Brain microvascular endothelial cell (primary cell): Measurements from ENCODE around the gene PRSS1.
"Not testable (repeated sequence)": the region's sequence is repeated elsewhere in the genome, so short reads cannot be mapped to it uniquely, and the experiment has no call there.

Experiments used
- DNase-seq: peaks from one replicate; pipeline ENCODE4 v3.0.0-alpha.2; 2020
- H3K27ac ChIP-seq: fragments of 250-450 bp; sonication (Bioruptor Pico); 2 replicates; pipeline ENCODE4 v1.5.1; 2020; ENCODE audit warnings: mild to moderate bottlenecking, moderate library complexity
- H3K27me3 ChIP-seq: fragments of 250-450 bp; sonication (Bioruptor Pico); replicated peaks from 2 replicates; pipeline ENCODE4 v1.5.1; 2020; ENCODE audit warnings: mild to moderate bottlenecking
- H3K36me3 ChIP-seq: fragments of 250-450 bp; sonication (Bioruptor Pico); replicated peaks from 2 replicates; pipeline ENCODE4 v1.5.1; 2020; ENCODE audit warnings: mild to moderate bottlenecking
- H3K4me3 ChIP-seq: 2 replicates; pipeline ENCODE4 v1.5.1; 2011; ENCODE audit warnings: low read depth, mild to moderate bottlenecking, control low read depth, low read length, moderate library complexity
- in situ Hi-C: cut with HindIII; loops from 2 replicates; pipeline ENCODE4 v1.10.0; 2017; ENCODE audit warnings: low sequenced_read_pairs, low pct_ligation_motif_present
- TF ChIP-seq, protein P1 (sequence below): IDR thresholded peaks from 2 replicates; pipeline ENCODE4 v1.5.1; 2011; ENCODE audit warnings: low read depth, mild to moderate bottlenecking, moderate library complexity, low read length, control low read depth, inconsistent platforms; ENCODE audit errors: missing control alignments

PRSS1 gene

DNA sequence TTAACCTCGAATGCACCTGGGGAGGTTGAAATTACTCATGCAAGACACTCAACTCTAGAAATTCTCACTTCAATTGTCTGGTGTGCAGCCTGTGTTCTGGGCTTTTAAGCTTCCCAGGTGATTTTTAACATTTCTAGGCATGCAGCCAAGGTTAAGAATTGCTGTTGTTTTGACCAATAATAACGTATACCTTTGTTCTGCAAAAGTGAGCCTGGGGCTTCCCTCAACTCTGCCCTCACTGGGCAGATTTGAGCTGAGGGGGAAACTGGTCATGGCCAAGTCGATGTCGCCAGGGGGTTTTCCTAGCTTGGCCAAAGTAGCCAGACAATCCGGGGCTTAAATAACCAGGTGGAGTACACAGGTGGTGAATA lies 22.1 kb downstream of the PRSS1 start:
- in situ Hi-C loops: no loop called here
- no peak overlapping the region for H3K4me3 ChIP-seq
- no peak for DNase-seq
- TF ChIP-seq, protein P1, sequence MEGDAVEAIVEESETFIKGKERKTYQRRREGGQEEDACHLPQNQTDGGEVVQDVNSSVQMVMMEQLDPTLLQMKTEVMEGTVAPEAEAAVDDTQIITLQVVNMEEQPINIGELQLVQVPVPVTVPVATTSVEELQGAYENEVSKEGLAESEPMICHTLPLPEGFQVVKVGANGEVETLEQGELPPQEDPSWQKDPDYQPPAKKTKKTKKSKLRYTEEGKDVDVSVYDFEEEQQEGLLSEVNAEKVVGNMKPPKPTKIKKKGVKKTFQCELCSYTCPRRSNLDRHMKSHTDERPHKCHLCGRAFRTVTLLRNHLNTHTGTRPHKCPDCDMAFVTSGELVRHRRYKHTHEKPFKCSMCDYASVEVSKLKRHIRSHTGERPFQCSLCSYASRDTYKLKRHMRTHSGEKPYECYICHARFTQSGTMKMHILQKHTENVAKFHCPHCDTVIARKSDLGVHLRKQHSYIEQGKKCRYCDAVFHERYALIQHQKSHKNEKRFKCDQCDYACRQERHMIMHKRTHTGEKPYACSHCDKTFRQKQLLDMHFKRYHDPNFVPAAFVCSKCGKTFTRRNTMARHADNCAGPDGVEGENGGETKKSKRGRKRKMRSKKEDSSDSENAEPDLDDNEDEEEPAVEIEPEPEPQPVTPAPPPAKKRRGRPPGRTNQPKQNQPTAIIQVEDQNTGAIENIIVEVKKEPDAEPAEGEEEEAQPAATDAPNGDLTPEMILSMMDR: no peak
- no peaks in the 10 kb centered on the region for H3K36me3 ChIP-seq
- H3K27ac ChIP-seq: no peak overlapping the region
- peaks cover 2% of the 10 kb centered on the region for H3K27me3 ChIP-seq

DNA sequence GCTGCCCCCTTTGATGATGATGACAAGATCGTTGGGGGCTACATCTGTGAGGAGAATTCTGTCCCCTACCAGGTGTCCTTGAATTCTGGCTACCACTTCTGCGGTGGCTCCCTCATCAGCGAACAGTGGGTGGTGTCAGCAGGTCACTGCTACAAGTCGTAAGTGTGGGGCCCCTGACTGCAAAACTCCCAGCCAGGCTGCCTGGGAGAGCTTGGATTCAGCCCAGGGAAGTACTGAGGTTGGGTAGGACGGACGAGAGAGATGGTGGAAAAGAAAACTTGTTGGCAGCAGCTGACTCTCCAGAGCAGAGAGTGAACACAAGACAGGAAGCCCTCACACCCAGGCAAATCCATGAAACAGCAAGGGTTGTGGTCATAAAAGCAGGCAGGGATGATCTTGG lies 22.8 kb downstream of the PRSS1 start:
- in situ Hi-C loops: no loop called here
- TF ChIP-seq, protein P1: no peak
- no peak for DNase-seq
- no peak overlapping the region for H3K27ac ChIP-seq
- no peak overlapping the region for H3K4me3 ChIP-seq
- peaks cover 2% of the 10 kb centered on the region for H3K27me3 ChIP-seq
- H3K36me3 ChIP-seq: no peaks in the 10 kb centered on the region

GRCh38 chr7:142772673-142773072 lies 23.4 kb downstream of the PRSS1 start:
- in situ Hi-C loops: no loop called here
- Histone ChIP-seq H3K27me3 (peaks cover 2% of the 10 kb centered on the region), H3K27ac (no peak overlapping the region), H3K4me3 (no peak overlapping the region), H3K36me3 (no peaks in the 10 kb centered on the region)
- TF ChIP-seq, protein P1: no peak
- DNase-seq: no peak

DNA sequence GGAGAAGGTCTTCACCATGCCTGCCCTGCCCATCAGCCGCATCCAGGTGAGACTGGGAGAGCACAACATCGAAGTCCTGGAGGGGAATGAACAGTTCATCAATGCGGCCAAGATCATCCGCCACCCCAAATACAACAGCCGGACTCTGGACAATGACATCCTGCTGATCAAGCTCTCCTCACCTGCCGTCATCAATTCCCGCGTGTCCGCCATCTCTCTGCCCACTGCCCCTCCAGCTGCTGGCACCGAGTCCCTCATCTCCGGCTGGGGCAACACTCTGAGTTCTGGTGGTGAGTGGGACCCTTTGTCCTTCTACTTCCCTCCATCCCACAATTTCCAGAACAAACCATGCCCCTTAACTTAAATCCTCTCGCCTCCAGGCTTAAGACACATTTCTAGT lies 24.0 kb downstream of the PRSS1 start:
- TF ChIP-seq, protein P1: no peak
- Histone ChIP-seq H3K27me3 (peaks cover 2% of the 10 kb centered on the region), H3K27ac (no peak overlapping the region), H3K36me3 (no peaks in the 10 kb centered on the region), H3K4me3 (no peak overlapping the region)
- in situ Hi-C loops: no loop called here
- DNase-seq: no peak

GRCh38 chr7:142773937-142774744 lies 24.9 kb downstream of the PRSS1 start:
- TF ChIP-seq, protein P1: no peak
- in situ Hi-C loops: no loop called here
- Histone ChIP-seq H3K27me3 (no peaks in the 10 kb centered on the region), H3K4me3 (no peak overlapping the region), H3K27ac (no peak overlapping the region), H3K36me3 (no peaks in the 10 kb centered on the region)
- DNase-seq: no peak

- Histone ChIP-seq H3K27ac (no peak overlapping the region), H3K4me3 (no peak overlapping the region), H3K36me3 (no peaks in the 10 kb centered on the region), H3K27me3 (no peaks in the 10 kb centered on the region)
- in situ Hi-C loops: no loop called here
- no peak for DNase-seq
- TF ChIP-seq, protein P1: no peak
Measured at GRCh38 chr7:142774826-142775225, 25.6 kb downstream of the PRSS1 start.

GRCh38 chr7:142775351-142776115 lies 26.3 kb downstream of the PRSS1 start:
- DNase-seq, H3K27me3 ChIP-seq, in situ Hi-C loops, H3K27ac ChIP-seq, H3K36me3 ChIP-seq, H3K4me3 ChIP-seq: not testable (repeated sequence)
